GM19438 (cell line): Measurements from ENCODE around the gene PUS1.
"Not testable (repeated sequence)": the region's sequence is repeated elsewhere in the genome, so short reads cannot be mapped to it uniquely, and the experiment has no call there.

Source experiments
- ATAC-seq: cut with Tn5 transposase; IDR thresholded peaks from one replicate; pipeline ENCODE4 v1.9.1; 2021; ENCODE audit warnings: low read depth; ENCODE audit not compliant: unreplicated experiment

Gene PUS1

GRCh38 chr12:131928711-131929580 lies at the start of gene PUS1:
TSS of gene PUS1 (plus strand) at chr12:131929276. CDS start at chr12:131929723, 447 bp downstream.
- peak; percentile 54 for ATAC-seq

DNA sequence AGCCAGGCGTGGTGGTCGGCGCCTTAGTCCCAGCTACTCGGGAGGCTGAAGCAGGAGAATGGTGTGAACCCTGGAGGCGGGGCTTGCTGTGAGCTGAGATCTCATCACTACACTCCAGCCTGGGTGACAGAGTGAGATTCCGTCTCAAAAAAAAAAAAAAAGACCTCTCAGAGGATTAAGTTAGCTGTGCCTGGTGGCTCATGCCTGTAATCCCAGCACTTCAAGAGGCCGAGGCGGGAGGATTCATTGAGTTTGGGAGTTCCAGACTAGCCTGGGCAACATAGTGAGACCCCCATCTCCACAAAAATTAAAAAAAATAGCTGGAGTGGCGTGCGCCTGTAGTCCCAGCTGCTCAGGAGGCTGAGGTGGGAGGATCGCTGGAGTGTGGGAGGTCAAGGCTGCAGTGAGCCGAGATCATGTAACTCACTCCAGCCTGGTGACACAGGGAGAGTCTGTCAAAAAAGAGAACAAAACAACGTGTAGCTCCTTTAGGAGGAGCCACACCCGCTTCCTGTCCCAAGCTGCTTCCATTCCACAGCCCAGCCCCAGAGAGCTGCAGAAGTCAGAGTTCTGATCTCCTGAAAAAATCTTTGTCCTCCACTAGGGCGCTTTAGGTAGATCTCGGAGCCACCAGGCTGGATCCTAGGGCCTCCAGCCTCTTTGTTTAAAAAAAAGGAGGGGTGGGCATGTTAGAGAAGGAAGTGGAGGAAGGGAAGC lies 46.1 kb upstream of the PUS1 start:
- no peak for ATAC-seq

- ATAC-seq, result no peak
Measured at GRCh38 chr12:131883521-131883900, 45.6 kb upstream of the PUS1 start.

DNA sequence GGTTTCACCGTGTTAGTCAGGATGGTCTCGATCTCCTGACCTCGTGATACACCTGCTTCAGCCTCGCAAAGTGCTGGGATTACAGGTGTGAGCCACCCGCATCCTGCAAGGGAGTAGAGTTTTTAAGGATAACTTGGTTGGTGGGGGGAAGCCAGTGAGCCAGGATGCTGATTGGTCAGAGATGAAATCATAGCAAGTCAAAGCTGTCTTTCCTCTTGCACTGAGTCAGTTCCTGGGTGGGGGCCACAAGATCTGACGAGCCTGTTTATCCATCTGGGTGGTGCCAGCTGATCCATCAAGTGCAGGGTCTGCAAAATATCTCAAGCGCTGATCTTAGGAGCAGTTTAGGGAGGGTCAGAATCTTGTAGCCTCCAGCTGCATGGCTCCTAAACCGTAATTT lies 44.0 kb upstream of the PUS1 start:
- ATAC-seq, result not testable (repeated sequence)

DNA sequence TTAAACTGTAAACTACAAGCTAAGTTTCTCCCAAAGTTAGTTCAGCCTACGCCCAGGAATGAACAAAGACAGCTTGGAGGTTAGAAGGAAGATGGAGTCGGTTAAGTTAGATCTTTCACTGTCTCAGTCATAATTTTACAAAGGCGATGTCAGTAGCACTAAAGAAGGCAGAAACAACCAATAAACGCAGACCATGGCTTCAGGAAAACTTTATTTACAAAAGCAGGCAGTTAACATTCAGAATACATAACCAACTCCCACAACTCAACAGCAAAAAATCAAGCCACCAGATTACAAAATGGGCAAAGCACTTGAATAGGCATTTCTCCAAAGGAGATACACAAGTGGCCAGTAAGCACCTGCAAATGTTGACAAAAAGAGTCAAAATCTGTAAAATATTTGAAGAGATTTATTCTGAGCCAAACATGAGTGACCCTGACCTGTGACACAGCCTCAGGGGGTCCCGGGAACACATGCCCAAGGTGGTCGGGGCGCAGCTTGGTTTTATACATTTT lies 43.5 kb upstream of the PUS1 start:
- ATAC-seq, result no peak

DNA sequence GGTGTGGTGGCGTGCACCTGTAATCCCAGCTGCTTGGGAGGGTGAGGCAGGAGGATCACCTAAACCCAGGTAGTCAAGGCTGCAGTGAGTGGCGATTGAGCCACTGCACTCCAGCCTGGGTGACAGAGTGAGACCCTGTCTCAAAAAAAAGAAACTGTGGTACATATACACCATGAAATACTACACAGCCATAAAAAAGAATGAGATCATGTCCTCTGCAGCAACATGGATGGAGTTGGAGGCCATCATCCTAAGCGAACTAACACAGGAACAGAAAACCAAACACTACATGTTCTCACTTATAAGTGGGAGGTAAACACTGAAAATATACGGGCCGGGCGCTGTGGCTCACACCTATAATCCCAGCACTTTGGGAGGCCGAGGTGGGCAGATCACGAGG lies 37.4 kb upstream of the PUS1 start:
- not testable (repeated sequence) for ATAC-seq

DNA sequence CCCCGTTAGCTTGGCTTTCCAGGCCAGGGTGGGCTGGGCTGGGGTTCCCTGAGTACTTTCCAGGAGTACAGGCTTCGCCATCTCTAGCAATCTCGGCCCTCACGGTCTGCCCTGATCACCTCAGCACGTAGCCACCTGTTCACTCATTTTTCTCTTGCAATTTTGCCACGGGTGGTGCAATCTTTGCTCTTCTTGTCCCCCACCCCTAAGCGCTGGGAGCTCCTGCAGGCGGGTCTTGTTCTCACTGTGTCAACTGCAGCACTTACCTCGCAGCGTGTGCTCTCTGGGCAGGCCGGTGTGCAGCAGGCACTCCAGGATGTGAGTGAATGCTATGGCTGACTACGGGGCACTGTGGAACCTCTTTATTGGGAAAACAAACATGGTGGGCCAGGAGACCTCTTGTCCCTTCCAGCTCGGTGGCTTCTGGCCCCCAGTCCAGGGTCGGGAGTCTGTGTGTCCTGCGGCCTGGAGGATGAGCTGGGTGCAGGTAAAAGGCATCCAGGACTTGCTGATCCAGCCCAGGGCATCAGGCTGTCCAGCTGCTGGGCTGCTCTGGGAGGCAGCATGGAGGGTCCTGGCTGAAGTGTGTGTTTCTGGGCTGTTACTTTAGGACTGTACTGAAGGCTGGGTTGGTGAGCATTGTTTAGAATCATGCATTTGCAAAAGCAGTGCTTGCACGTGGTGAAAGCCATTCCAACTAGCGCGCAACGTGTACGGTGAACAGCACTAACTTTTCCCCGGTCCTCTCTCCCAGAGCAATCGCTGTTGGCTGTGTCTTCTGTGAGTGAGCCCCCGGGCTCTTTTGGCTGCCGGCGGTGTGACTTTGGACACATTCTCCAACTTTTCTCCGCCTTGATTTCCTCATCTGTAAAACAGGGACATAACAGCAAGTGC lies 36.1 kb upstream of the PUS1 start:
- ATAC-seq, result no peak

DNA sequence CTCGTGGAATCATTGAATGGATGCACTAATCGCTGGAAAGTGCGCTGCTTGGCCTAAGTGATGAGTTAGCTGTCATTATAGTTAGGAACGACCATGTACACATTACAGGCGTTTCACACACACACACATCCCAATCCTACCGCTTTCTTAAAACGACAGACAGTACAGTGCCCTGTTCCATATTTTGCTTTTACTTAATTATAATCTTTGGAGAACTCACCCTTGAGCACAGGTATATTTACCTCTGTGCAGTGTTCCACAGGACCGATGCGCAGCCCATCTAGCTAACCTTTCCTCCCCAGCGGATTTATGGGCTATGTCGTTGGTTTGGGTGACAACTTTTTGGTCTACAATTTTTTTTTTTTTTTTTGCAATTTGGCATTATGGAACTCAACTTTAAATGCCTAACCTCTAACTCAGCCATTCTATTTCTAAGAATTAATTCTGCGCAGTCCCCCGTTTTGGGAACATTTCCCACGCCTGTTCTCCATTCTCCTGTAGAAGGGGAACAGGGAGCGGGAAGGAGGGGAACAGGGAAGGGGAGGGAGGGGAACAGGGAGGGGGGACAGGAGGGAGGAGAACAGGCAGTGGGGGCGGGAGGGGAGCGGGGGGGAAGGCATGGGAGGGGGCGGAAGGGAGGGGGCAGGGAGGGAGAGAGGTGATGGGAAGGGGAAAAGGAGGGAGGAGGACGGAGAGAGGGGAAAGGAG lies 35.3 kb upstream of the PUS1 start:
- ATAC-seq, result no peak

DNA sequence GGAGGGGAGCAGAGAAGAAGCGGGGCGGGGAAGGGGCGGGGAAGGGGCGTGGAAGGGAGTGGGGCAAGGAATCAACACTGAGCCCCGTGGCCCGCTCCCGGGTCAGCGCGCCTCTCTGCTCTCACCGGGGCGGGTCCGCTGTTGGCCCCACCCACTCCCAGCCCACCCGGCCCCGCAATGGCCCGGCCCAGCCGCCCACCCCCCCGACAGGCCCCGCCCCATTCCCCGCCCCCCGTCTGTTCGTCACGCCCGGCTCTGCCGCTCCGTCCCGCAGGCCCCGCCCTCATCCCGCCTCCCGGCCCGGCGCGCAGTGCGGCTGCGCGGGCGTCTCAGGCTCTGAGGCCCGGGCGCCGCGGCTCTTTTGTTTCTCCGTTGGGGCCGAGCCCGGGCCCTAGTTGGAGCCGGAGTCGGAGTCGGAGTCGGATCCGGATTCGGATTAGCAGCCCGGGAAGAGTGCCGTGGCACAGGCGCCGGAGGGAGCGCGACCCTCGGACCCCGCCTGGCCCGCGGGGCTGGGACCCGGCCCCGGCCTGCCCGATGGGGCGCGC lies 34.7 kb upstream of the PUS1 start, which contains the start of gene ULK1:
TSS of gene ULK1 (plus strand) at position 310 of the 548 bp plus-strand sequence. CDS start 380 bp downstream, outside the sequence.
- peak; percentile 72 for ATAC-seq

DNA sequence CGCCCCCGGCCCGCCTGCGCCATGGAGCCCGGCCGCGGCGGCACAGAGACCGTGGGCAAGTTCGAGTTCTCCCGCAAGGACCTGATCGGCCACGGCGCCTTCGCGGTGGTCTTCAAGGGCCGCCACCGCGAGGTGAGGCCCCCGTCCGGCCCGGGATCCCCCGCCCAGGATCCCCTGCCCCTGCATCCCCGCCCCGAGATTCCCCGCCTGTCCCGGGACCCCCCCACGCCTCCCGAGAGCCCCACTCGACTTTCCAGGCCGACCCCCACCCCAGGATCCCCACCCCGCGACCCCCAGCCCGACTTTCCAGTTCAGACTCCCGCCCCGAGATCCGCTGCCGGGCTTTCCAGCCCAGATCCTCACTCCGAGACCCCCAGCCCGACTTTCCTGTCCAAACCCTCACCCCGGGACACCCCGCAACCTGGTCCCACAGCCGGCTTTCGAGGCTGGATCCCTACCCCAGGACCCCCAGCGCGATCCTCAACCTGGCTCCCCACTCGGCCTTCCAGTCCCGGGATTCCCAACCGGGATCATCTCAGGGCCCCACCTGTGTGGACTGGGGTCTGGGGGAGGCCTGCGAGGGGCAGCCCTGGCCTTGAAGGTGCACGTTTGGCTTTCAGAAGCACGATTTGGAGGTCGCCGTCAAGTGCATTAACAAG lies 34.0 kb upstream of the PUS1 start:
- ATAC-seq, result no peak

- peak; percentile 5 for ATAC-seq
Measured at GRCh38 chr12:131895640-131896079, 33.4 kb upstream of the PUS1 start.

GRCh38 chr12:131896080-131896810 lies 32.8 kb upstream of the PUS1 start:
- peak; percentile 51 for ATAC-seq

DNA sequence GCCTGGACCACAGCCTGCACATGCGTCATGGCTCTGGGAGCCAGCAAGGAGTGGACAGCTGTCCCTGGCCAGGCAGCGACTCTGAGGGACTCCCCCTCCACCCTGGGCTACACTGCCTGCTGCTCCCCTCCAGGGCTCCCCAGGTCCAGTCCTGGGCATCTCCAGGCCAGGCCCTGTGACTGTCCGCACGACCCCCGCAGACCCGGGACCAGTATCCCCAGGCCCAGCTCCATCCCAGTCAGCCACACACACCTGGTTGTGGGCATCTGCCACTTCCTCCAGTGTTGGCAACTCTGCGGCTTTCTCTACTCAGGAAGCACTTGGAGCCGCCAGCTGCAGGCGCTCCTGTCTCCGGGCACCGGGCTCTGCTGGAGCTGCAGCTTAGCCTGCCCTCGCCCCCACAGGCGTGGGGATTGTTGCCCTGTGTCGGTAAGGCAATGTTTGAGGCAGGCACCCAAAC lies 32.2 kb upstream of the PUS1 start:
- ATAC-seq, result no peak

- no peak for ATAC-seq
Measured at GRCh38 chr12:131897276-131897675, 31.8 kb upstream of the PUS1 start.

DNA sequence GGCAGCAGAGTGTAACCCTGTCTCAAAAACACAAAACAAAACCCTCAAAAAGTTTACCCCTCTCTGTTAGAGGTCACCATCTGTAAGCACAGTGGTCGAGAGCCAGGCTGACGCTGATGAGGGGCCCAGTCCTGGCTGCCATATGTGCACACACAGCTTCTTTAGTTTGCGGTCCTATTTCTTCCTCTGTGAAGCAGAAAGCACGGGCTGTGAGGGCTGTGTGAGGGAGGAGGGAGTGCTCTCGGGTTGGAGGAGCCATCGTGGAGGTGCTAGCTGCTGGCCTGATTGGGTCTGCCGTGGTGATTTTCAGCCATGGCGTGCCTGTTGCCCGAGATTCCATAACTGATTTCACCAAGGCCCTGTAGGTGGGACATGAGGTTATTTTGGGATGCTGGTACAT lies 31.2 kb upstream of the PUS1 start:
- no peak for ATAC-seq

DNA sequence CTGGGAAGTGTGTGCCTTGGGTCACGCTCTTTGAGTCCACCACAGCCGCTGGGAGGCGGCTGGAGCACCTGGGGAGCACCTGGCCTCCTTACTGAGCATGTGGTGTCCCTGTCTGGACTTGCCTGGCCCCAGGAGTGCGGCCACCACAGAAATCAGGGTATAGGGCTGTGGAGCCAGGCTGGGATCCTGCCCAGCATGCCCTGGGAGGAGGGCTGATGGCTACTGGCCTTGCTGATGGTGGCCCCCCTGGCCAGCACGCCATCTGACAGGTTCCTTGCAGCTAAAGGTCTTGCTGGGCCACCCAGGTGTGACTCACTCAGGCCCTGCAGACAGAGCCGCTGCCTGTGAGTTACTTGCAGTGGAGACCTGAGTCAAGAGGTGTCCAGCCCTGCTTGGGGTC lies 28.7 kb upstream of the PUS1 start:
- ATAC-seq, result no peak

GRCh38 chr12:131901431-131902331 lies 27.4 kb upstream of the PUS1 start:
- no peak for ATAC-seq
